ENCODE data around the gene CRELD1.
"Not testable (repeated sequence)": the region's sequence is repeated elsewhere in the genome, so short reads cannot be mapped to it uniquely, and the experiment has no call there.

Gene CRELD1, protein sequence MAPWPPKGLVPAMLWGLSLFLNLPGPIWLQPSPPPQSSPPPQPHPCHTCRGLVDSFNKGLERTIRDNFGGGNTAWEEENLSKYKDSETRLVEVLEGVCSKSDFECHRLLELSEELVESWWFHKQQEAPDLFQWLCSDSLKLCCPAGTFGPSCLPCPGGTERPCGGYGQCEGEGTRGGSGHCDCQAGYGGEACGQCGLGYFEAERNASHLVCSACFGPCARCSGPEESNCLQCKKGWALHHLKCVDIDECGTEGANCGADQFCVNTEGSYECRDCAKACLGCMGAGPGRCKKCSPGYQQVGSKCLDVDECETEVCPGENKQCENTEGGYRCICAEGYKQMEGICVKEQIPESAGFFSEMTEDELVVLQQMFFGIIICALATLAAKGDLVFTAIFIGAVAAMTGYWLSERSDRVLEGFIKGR

DNA sequence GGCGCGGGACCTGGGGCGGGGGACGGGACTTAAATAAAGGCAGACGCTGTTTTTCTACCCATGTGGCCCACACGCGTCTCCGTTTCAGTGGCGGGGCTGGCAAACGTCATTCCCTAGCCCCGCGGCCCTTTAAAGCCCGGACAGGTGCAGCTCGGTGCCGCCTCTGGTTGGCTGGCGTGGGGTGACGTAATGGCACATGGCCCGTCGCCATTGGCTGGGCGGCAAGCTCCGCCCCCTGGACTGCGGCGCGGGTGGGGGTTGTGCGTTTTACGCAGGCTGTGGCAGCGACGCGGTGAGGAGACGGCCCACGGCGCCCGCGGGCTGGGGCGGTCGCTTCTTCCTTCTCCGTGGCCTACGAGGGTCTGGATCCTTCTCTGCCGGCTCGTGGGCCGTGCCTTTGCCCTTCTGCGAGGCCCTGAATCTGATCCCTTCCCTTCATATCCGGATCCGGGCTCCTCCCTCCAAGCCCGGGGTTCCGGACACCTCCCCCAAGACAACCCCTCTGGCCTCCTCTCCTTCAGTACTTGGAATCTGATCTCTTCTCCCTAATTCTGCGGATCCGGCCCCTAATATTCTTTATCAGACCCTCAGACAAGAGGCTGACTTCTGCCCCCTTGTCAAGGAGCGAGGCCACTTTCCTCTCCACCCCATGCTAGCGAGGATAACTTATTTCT lies at the start of gene CRELD1:
TSS of gene CRELD1 (plus strand) at position 274 of the 674 bp plus-strand sequence. CDS start 605 bp downstream, outside the sequence.
- DNase-seq, result peak; percentile 96 to 97

DNA sequence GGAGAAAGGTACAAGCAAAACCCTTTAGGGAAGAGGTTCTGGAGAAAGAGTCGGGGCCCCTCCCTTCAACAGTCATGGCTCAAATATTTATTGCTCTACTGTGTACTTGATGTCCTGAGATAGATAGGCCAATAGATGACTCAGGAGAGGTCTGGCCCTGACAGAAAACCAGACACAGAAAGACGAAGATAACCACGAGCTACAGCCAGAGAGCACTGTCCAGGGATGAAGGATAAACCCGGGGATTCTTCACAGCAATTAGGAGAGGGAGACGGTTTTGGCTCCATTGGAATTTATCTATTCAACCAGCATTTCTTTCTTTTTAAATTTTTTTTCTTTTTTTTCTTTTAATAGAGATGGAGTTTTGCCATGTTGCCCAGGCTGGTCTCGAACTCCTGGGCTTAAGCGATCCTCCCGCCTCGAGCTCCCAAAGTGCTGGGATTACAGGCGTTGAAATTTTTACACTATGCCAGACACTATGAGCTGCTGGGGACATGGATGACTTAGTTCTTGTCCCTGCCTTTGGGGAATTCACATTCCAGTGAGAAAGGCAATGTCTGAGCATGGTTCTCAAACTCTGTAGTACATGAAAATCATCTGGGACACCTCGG lies 49.0 kb upstream of the CRELD1 start:
- no peak for DNase-seq

DNA sequence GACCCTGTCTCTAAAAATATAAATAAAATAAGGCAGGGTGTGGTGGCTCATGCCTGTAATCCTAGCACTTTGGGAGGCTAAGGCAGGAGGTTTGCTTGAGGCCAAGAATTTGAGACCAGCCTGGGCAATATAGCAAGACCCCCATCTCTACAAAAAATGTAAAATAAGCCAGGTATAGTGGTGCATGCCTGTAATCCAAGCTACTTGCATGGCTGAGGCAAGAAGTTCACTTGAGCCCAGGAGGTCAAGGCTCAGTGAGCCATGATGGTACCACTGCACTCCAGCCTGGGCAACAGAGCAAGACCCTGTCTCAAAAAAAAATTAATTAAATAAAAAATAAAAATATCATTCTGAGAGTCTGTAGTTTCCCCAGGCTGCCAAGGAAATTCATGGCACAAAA lies 47.3 kb upstream of the CRELD1 start:
- DNase-seq, result no peak

DNA sequence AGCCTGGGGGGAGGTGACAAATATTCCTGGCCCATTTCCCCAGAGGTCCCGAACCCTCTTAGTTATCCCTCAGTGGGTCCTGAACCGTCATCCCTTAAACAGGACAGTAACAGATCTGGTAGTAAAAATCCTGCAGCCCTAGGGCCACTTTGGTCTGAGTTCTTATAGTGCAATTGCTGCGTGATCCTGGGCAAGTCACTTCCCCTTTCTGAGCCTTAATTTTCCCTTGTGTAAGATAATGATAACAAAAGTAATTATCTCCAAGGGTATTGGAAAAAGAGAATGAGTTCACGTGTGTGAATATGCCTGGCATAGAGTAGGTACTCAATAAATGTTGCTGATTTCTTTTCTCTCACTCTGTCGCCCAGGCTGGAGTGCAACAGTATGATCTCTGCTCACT lies 46.2 kb upstream of the CRELD1 start:
- DNase-seq, result no peak

DNA sequence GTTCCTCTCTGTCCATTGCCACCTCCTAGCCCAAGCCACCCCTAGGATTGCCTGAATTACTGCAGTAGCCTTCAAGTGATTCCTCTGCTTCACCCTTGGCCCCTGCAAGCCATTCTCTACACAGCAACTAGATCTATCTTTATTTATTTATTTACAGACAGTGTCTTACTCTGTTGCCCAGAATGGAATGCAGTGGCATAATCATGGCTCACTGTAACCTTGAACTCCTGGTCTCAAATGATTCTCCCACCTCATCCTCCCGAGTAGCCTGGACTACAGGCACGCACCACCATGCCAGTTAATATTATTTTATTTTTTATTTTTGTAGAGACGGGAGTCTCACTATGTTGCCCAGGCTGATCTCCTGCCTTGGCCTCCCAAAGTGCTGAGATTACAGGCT lies 45.1 kb upstream of the CRELD1 start:
- DNase-seq, result no peak

DNA sequence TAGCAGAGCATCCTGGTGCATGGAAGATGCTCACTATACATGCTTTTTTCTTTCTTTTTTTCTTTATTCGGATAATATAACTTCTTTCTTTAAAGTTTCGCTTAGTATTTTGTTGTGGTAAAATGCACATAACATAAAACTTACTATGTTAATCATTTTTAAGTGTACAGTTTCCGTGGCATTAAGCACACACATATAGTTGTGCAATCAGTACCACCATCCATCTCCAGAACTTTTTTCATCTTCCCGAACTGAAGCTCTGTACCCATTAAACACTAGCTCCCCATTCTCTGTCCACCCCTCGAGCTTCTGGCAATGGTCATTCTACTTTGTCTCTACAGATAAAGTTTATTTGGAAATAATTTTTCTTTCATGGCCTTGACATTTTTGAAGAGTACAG lies 44.2 kb upstream of the CRELD1 start:
- DNase-seq, result no peak

DNA sequence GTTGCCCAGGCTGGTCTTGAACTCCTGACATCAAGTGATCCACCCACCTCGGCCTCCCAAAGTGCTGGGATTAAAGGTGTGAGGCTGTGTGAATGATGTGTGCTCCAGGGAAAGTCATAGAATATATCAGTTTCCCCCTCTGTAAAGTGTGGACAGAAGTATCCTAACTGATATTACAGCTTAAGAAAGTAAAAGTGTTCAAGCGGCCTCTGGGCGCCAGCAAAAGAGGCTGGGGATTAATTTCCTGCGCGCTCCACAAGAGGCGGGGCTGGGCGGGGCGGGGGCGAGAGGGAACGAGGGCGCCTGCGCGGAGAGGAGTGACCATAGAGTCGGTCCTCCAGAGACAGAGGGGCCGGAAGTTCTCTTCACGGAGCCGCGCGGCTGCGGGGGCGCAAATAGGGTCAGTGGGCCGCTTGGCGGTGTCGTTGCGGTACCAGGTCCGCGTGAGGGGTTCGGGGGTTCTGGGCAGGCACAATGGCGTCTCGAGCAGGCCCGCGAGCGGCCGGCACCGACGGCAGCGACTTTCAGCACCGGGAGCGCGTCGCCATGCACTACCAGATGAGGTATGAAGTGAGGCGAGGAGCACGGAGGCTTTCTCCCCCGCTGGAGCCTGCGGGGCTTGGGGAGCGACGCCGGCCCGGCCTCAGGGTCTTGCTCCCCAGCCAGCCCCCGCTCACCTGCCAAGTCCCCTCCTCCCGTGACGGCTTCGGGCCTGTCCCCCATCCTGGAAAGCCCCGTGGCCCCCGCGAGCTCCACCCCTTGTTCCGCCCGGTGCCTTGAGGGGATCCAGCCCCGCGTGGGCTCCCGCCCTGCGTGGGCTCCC lies 43.2 kb upstream of the CRELD1 start, which contains the start of gene JAGN1:
TSS of gene JAGN1 (plus strand) at position 362 of the 823 bp plus-strand sequence. CDS start at position 475, 113 bp downstream.
- DNase-seq, result peak; percentile 92 to 93

DNA sequence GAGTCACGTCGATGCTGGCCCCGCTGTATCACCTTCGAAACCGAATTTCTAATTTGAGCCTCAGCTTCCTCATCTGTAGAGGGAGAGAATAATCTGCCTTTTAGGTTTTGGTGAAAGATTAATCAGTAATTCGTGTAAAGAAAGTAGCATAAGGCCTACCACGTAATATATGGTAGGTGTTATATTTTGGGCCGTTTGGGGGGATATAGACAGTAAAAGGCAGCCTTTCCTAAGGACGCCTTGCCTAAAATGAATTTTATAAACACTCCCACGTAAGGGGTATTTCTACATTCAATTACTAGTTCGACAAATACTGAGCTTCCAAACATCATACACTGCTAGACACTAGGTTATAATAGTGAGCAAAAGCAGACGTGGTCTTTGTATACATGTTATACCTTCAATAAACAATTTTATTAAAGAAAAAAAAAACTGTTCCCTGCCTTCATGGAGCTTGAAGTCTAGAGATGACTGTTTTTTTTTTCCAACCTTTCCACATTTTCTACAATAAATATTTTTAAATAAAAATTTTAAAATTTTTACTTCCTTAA lies 42.5 kb upstream of the CRELD1 start:
- no peak for DNase-seq

DNA sequence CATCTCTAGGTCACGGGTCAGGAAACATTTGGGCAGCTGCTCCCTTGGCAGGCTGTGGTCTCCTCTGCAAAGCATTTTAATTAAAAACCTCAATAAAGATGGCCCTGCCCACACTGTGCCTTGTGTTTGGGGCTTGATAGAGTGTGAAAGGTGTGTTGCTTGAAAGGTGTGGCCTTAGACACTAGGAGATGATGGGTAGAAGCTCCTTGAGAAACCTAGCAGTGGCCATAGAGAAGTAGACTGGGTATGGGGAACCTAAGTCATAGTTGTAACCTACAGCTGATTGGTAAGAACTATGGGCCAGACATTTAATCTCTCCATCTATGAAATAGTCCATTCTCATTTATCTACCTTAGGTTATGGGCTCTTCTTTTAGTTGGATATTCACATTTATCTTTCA lies 39.9 kb upstream of the CRELD1 start:
- DNase-seq, result no peak

DNA sequence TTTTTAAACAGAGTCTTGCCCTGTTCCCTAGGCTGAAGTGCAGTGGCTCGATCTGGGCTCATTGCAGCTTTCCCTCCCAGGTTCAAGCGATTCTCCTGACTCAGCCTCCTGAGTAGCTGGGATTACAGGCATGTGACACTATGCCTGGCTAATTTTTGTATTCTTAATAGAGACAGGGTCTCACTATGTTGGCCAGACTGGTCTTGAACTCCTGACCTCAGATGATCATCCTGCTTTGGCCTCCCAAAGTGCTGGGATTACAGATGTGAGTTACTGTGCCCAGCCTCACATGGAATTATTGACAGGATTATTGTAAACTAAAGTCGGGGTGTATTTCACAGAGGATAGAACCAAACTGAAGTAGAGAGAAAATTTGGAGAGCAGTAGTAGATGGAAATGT lies 37.9 kb upstream of the CRELD1 start:
- not testable (repeated sequence) for DNase-seq

DNA sequence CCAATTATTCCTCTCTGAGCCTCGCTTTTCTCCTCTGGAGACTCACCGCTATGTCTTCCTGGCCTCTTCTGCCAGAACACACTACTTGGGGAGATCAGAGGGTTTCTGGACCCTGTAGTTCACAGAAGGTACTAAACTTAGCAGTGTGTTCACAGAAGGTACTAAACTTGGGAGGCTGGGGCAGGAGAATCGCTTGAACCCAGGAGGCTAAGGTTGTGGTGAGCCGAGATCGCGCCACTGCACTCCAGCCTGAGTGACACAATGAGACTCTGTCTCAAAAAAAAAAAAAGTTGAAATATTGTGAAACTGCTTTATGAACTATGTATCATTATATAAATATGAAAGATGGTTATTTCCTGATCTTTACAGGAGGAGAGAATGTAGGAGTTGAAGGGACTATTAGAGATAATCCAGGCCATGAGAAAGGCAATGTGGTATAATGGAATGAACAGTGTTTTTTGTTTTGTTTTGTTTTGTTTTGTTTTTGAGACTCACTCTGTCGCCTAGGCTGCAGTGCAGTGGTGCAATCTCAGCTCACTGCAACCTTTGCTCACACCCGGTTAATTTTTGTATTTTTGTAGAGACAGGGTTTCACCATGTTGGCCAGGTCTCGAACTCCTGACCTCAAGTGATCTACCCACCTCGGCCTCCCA lies 36.8 kb upstream of the CRELD1 start:
- DNase-seq, result not testable (repeated sequence)

DNA sequence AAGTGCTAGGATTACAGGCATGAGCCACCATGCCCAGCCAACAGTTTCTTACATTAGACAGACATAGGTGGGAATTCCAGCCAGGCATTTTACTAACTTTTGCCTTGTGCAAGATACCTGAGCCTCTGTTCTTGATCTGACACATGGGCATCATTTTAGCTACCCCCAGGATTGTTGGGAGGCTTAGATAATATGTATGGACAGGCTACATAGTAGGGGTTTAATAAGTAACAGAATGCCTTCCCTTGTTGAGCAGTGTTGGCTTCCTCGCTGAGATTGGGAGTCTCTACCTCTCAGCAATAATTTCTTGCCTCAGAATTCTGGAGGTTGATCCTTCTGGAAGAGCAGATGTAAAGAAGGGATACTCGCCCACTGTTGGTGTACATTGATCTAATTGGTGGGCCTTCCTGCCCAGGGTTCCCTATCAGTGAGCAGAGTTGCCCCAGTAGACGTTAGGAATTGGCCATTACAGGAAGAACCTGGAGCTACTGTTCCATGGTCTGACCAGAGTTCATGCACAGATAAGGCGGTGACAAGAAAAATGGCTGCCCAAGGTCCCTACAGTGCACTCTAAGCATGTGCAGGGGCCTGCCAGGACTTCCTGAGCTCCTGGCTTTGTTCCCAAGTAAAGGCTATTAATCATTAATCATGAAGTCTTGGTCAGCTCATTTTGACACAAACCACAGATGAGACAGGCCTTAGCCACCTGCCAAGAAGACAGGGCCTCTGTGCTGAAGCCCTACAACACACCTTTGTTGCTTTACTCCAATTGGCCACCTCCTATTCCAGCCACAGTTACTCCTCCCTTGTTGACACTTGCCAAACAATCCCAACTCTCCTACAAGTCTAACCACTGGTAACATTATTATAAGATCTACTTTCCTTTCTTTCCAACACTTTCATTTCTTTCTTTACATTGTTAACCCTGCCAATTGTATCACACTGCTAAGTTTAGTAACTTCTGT lies 35.9 kb upstream of the CRELD1 start:
- no peak for DNase-seq

DNA sequence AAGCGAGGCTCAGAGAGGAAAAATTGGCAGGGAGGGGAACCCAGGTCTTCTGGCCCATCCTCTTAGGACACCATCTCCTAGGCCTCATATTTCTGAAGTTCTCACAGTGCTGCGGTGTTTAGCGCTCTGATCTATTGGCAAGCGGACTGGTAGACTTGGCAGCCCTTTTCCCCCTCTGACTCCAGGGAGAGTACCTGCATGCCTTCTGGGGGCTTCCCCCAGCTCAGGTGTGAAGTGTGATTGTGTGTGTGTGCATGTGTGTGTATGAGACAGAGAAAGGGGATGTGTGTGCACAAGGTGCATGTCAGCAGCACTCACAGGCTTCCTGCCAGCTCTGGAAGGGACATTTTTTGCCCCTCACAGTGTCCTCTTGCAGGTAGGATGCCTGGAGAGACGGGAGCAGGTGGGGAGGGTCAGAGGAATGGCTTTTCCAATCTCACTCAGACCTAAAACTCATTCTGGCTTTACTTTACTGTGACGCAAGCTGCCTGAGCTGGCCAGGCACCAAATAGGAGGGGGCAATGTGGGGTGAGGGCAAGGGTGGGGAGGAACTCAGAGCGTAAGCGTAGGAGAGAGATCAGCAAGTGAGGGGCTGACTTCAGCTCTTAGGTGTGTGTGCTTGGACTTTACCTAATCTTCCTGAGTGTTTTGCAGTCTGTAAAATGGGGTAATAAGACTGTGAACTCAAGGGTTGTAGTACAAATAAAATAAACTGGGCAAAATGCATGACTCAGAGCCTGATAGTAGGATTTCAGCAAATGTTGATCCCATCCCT lies 35.0 kb upstream of the CRELD1 start:
- DNase-seq, result no peak

DNA sequence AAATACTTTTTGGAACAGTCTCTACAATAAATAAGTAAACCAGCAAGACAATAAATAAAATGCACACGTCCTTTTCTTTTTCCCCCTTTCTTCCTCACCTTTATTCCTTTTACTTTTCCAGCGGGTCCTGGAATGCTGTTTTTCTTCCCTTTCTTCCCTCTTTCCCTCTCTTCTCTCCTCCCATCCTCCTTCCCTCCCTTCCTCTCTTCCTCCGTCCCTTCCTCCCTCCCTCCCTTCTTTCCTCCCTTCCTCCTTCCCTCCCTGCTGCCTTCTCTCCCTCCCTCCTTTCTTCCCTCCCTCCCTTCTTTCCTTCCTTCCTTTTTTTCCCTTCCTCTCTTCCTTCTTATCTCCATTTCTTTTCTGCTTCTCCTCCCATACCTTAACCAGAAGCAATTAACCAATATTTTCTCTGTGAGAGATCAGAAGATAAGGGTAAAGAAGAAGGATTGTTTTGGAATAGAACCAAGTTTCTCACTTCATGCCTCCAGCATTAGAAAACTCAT lies 34.3 kb upstream of the CRELD1 start:
- no peak for DNase-seq

DNA sequence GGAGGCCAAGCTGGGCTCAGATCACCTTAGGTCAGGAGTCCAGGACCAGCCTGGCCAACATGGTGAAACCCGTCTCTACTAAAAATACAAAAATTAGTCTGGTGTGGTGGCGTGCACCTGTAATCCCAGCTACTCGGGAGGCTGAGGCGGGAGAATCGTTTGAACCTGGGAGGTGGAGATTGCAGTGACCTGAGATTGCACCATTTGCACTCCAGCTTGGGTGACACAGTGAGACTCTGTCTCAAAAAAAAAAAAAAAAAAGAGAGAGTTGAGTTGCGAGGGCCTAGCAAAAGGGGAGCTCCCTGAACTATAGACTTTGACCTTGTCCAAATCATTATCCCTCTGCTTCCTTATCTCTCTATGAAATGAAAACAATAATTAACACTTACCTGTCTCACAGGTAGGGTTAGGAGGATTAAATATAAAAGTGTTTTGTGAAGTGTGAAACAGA lies 32.6 kb upstream of the CRELD1 start:
- DNase-seq, result not testable (repeated sequence)

DNA sequence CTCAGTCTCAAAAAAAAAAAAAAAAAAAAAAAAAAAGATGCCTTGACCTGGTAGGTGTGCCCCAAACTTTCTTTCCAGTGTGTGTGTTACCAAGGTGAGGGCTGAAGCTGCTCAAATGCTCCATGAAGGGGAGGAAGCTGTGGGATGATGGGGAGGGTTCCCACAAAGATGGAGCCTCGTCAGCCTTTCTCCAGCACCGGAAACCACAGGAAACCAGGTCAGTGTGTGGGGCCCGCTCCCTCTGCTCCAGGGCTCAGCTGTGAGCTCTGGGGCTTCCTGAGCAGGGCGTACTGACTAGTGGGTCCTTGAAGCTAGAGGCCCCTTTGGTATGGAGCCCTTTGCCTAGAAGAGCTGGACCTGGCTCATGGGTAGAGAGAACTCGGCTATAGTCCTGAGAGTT lies 31.7 kb upstream of the CRELD1 start:
- DNase-seq, result peak; percentile 49 to 67

DNA sequence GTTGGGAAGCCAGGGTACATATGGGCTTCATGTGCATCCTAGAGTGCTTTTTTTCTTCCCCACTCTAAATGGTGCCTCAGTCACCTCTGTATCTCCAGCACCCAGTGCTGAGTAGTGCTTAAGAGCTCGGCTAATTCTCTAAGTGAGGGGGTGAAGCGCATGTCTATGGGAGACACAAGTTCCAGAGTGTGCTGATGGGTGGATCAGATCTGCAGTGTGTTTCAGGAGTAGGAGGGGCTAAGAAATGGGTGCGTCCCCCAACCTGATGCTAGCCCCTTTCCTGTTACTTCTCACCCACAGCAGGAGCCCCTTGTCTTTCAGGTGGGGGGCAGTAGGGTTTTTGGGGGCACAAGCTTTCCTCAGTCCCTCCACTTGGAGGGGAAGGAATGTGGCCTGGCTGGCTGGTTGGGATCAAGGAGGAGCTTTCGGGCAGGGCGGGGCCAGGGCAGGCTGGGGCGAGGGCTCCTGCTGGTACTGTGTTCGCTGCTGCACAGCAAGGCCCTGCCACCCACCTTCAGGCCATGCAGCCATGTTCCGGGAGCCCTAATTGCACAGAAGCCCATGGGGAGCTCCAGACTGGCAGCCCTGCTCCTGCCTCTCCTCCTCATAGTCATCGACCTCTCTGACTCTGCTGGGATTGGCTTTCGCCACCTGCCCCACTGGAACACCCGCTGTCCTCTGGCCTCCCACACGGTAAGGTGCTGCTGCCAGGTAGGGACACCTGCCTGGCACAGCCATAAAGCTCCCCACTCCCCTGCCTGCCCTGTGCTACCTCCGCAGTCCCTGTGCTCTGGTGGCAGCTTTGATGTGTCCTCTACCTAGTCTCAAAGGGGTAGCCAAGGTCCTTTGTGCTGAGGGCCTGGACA lies 31.0 kb upstream of the CRELD1 start, which contains the start of gene IL17RE:
TSS of gene IL17RE (plus strand) at position 477 of the 866 bp plus-strand sequence. CDS start at position 562, 85 bp downstream.
- DNase-seq, result peak; percentile 22 to 30

DNA sequence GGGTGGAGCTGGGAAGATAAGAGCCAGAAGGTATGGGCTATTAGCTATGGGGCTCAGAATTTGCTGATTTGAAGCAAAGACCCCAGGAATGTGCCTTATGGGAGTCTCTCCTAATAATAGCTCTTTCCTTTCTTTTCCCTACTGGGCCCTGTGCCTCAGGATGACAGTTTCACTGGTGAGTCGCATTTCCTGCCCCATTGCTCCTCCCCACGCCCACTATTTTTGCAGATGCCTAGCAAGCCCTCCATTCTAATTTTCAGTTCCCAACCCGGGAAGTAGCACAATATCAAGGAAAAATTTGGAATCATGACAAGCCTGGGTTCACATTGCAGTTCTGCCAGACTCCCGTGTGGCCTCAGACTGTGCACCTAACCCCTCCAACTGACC lies 30.4 kb upstream of the CRELD1 start:
- peak; percentile 29 to 38 for DNase-seq
